HG02970 (cell line): ENCODE data around the gene ZNF738.

Experiments used
- ATAC-seq: cut with Tn5 transposase; IDR thresholded peaks from one replicate; pipeline ENCODE4 v1.9.1; 2021; ENCODE audit warnings: mild to moderate bottlenecking, moderate library complexity, moderate number of reproducible peaks; ENCODE audit not compliant: unreplicated experiment, low FRiP score

The ZNF738 gene

GRCh38 chr19:21410166-21410565 lies 51.4 kb downstream of the ZNF738 start:
- ATAC-seq, result no peak

GRCh38 chr19:21422244-21422643 lies 63.4 kb downstream of the ZNF738 start:
- no peak for ATAC-seq

GRCh38 chr19:21423057-21424041 lies 64.5 kb downstream of the ZNF738 start:
- ATAC-seq, result no peak
